ENCODE measurements around the gene HOXB5.

The HOXB5 gene

DNA sequence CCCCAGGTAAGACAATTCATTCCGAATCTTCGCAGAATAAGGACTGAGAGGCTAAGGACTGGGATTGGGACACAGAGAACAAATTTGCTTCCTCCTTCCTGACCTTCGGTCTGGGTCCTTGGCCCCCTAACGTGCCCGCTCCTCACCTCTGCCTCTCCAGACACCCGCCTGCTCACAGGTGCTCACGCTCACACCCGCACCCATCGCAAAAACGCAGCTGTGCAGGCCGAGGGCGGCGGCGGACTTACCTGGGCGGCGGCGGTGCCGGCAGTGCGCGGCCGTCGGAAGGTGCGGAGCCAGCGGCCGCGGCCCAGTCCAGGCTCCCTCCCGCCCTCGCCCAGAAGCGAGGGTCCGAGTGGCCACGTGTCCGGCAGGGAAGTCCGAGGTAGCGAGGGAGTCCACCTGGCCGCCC is 39.7 kb upstream of the HOXB5 start:
- TF ChIP-seq, protein P1, sequence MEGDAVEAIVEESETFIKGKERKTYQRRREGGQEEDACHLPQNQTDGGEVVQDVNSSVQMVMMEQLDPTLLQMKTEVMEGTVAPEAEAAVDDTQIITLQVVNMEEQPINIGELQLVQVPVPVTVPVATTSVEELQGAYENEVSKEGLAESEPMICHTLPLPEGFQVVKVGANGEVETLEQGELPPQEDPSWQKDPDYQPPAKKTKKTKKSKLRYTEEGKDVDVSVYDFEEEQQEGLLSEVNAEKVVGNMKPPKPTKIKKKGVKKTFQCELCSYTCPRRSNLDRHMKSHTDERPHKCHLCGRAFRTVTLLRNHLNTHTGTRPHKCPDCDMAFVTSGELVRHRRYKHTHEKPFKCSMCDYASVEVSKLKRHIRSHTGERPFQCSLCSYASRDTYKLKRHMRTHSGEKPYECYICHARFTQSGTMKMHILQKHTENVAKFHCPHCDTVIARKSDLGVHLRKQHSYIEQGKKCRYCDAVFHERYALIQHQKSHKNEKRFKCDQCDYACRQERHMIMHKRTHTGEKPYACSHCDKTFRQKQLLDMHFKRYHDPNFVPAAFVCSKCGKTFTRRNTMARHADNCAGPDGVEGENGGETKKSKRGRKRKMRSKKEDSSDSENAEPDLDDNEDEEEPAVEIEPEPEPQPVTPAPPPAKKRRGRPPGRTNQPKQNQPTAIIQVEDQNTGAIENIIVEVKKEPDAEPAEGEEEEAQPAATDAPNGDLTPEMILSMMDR (conservative IDR thresholded peaks at IDR 0.05; ENCODE audit: control insufficient read depth, insufficient read depth, low read depth, low read length) = no peak
- no peak overlapping the region for H3K4me3 ChIP-seq (ENCODE audit: control insufficient read depth, low read depth, low read length)
- no peak for DNase-seq (ENCODE audit: low read depth)

DNA sequence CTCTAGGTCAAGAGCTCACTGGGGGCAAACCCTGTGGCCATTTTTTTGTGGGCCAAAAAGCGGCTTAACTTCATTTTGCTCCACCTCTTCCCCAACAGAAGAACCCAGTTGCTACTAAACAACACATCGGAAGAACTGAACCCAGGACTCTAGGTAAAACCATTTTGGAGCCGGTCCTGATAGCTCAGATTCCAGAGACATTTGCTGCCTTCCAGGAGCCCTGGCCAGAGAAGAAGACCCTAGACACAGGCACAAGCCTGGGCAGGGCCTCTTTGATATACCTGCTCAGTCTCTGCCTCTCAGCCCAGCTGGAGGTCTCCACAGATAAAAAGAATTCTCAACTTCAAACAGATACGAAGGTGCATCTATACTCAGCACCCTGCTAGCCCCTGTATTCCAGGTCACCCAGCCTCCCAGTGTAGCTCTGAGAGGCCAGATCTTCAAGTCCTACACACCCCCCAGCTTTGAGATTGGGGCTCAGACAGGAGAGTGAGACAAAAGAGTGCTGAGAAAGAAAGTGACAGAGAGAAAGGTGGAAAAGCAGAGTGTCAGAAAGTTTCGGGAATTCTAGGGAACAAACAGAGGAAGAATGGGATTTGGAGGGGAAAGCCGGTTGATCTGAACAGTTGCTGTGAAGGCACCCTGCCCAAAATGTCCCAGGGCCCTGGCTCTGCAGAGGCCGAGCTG is 39.1 kb upstream of the HOXB5 start:
- TF ChIP-seq, protein P1 (conservative IDR thresholded peaks at IDR 0.05; ENCODE audit: control insufficient read depth, insufficient read depth, low read depth, low read length) = no peak
- H3K4me3 ChIP-seq (ENCODE audit: control insufficient read depth, low read depth, low read length) = no peak overlapping the region
- no peak for DNase-seq (ENCODE audit: low read depth)

DNA sequence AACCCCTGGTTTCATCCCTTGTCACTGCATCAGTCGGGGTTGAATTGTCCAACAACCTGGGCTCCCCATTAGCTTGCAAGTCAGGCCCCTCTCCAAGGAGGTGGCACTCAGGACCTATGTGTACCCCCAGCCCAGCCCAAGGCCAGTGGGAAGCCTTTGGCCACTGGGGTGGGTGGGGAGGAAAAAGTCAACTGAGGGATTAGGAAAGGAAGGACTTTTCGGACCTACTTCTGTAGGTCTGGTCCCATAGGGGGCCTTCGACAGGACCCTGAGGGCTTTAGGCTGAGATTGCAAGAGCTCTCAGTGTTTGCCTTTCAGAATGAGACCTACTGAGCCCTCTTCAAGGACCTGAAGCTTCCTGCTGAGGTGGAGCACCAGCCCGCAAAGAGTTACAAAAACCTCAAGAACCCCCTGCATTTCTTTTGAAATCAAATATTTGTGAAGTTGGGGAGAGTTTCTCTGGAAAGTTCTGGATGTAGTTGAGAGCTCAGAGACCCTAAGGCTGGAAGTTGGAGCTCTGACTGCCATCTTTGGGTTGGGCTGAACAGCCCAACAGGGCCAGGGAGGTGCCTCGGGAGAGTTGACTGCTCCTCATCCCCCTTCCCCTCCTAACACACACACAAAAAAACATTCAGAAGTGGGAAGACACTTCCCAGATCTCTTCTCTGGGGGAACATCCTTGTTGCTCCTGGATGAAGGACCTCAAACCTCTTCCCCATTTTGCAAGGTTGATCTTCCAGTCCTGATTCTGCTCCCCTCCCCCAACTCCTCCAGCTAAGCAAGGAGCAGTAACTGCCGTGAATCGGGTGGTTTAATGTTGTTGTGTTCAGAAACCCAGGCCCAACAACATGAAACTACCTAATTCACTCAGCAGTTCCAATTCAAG is 38.4 kb upstream of the HOXB5 start:
- TF ChIP-seq, protein P1 (conservative IDR thresholded peaks at IDR 0.05; ENCODE audit: control insufficient read depth, insufficient read depth, low read depth, low read length) = no peak
- no peak overlapping the region for H3K4me3 ChIP-seq (ENCODE audit: control insufficient read depth, low read depth, low read length)
- DNase-seq (ENCODE audit: low read depth) = no peak

DNA sequence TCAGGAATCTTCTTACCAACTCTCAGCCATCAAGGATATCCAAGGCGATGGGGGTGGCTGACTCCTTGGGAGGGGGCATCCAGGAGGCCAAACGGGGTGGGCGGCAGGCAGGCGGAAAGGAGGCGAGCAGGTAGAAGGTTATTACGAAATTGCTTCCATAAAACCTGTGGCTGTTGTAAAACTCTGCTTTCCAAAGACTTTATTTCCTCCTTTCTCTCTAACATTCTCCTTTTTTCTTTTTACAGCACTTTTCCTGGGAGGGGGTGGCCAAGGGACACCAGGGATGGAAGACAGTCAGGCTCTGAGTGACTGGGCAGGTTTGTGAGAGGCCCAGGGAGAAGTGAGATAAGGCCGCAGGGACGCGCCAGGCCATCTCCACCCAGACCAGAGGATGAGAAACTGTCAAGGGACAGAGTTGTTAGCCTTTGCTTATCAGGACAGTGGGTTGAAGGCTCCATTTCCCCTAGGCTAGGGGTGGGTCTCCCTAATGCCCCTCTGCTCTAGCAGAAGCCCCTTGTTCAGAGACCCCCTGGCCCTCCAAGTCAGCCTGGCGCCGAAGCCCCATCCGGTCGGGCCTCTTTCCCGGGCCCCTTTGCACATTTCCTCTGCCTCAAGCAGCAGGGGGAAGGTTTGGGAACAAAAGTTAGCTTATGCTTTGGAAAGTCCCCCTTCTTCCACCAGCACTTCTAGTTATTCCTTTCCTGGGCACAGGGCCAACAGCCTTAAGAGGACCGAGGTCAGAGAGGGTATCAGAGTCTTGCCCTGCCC is 37.5 kb upstream of the HOXB5 start:
- TF ChIP-seq, protein P1 (conservative IDR thresholded peaks at IDR 0.05; ENCODE audit: control insufficient read depth, insufficient read depth, low read depth, low read length) = no peak
- H3K4me3 ChIP-seq (ENCODE audit: control insufficient read depth, low read depth, low read length) = no peak overlapping the region
- no peak for DNase-seq (ENCODE audit: low read depth)

DNA sequence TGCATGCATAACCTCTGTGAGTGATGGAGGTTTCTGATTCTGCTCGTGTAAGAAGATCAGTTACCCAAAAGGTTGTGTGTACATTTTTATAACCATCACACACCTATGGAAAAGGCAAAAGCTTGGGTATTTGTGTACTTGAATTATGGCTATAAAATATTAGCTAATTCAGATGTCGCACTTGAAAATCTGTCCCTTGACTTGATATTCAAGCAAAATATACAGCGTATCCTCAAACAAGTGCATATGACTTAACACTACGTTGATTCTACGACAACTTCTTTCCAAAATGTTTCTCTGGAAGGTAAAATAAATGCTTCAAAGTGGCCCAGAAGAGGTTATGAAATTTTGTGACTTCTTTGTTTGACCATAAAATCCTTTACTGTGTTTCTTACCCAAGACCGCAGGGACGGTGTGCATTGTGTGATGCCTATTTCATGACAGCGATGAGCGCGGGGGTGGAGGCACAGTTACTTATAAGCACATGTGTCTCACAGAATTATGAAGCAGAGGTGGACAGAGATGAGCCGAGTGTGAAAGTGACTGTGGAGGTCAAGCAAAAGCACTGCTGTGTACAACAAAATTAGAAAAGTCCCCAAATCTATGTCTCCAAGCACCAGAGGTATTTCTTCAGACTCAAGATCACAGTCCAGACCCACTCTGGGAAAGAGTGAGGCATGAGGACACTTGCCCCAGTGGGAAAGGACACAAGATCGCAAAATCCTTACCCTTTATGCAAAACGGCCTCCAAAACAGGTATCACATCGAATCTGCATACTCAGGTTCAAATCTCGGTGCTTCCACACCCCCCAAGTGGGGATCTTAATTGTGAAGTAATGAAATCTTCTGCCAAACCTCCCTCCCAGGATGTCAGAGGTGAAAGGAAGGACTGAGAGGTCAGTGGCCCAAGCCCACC is 36.7 kb upstream of the HOXB5 start:
- TF ChIP-seq, protein P1 (conservative IDR thresholded peaks at IDR 0.05; ENCODE audit: control insufficient read depth, insufficient read depth, low read depth, low read length) = no peak
- DNase-seq (ENCODE audit: low read depth) = no peak
- no peak overlapping the region for H3K4me3 ChIP-seq (ENCODE audit: control insufficient read depth, low read depth, low read length)

DNA sequence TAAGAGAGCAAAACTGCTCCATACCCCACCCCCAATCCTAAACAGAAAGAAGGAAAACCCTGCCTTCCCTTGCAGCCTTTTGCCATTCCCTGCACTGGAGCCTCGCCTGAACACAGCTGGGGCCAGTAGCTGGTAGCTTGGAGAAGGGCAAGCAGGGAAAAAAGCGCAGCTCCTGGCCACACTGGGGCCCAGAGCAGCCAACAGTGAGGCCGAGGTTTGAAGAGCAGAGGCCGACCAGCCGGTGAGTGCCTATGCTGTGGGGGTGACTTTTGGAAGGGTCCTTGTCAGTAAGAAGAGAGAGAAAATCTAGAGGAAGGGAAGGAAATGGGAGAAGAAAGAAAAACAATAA is 35.8 kb upstream of the HOXB5 start:
- TF ChIP-seq, protein P1 (conservative IDR thresholded peaks at IDR 0.05; ENCODE audit: control insufficient read depth, insufficient read depth, low read depth, low read length) = no peak
- H3K4me3 ChIP-seq (ENCODE audit: control insufficient read depth, low read depth, low read length) = no peak overlapping the region
- no peak for DNase-seq (ENCODE audit: low read depth)
